Measurements from ENCODE around the gene ERICH4. TPM values are rescaled to one million over a fixed set of nuclear protein-coding genes. Genes with fewer than 3 reads are reported as not detected.
"Not testable (repeated sequence)": the region's sequence is repeated elsewhere in the genome, so short reads cannot be mapped to it uniquely, and the experiment has no call there.

The ERICH4 gene
- total RNA-seq, 2 donors from 2014 or later: not detected

DNA sequence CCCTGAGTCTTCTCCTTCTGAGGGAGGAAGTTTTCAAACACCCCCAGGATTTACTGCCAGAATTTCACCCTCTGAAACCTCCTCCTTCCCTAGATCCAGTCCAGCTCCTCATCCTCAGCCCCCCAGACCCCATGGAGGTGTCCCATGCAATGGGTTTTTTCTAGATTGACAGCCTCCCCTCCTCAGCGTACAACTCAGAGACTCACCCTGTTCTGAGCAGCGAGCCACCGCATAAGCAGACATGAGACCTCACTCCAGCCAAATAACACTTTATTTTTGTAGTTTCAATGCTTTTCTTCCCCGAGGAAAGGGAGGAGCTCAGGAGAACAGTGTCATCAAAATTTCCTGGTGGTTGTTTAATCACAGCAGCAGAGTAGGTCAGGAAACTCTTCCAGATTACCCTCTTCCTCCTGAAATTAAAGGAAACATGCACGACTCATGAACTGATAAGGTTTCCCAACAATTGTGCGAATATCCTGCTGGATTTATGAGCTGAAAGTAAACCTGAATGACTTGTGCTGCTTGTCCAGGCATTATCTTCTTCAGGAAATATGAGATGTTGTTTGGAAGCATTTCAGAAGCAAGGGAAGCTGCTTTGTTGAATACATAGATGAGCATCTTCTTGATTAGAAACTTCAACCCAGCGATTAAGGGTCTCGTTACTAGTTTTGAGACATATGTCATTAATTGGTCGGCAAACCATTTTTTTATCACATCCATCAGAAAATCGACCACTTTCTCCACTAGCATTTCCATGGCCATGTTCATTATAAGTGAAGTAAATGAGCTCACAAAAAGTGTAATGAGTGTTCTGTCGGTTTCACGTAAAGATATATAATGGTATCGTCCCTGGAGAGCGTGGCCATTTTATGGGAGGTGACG lies 36.2 kb downstream of the ERICH4 start:
- no peak for DNase-seq
- H3K27ac ChIP-seq: no peak overlapping the region
- H3K27me3 ChIP-seq: no peaks in the 10 kb centered on the region
- H3K9ac ChIP-seq (ENCODE audit: low read depth in 2 of 2, low read length in 2 of 2): no peak overlapping the region
- H3K4me3 ChIP-seq: no peak overlapping the region
- no peaks in the 10 kb centered on the region for H3K9me3 ChIP-seq
- intact Hi-C loops (cut with DNase I): no loop called here
- no peaks in the 10 kb centered on the region for H3K4me1 ChIP-seq
- TF ChIP-seq, protein P1, sequence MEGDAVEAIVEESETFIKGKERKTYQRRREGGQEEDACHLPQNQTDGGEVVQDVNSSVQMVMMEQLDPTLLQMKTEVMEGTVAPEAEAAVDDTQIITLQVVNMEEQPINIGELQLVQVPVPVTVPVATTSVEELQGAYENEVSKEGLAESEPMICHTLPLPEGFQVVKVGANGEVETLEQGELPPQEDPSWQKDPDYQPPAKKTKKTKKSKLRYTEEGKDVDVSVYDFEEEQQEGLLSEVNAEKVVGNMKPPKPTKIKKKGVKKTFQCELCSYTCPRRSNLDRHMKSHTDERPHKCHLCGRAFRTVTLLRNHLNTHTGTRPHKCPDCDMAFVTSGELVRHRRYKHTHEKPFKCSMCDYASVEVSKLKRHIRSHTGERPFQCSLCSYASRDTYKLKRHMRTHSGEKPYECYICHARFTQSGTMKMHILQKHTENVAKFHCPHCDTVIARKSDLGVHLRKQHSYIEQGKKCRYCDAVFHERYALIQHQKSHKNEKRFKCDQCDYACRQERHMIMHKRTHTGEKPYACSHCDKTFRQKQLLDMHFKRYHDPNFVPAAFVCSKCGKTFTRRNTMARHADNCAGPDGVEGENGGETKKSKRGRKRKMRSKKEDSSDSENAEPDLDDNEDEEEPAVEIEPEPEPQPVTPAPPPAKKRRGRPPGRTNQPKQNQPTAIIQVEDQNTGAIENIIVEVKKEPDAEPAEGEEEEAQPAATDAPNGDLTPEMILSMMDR (IDR thresholded peaks at IDR 0.05): no peak
- no peaks in the 10 kb centered on the region for H3K36me3 ChIP-seq

GRCh38 chr19:41479757-41480191 lies 36.8 kb downstream of the ERICH4 start:
- no peak for DNase-seq
- no peaks in the 10 kb centered on the region for H3K27me3 ChIP-seq
- TF ChIP-seq, protein P1 (IDR thresholded peaks at IDR 0.05): no peak
- no peaks in the 10 kb centered on the region for H3K4me1 ChIP-seq
- no peaks in the 10 kb centered on the region for H3K36me3 ChIP-seq
- no peak overlapping the region for H3K4me3 ChIP-seq
- H3K27ac ChIP-seq: no peak overlapping the region
- H3K9me3 ChIP-seq: no peaks in the 10 kb centered on the region
- no peak overlapping the region for H3K9ac ChIP-seq (ENCODE audit: low read depth in 2 of 2, low read length in 2 of 2)
- intact Hi-C loops (cut with DNase I): no loop called here

DNA sequence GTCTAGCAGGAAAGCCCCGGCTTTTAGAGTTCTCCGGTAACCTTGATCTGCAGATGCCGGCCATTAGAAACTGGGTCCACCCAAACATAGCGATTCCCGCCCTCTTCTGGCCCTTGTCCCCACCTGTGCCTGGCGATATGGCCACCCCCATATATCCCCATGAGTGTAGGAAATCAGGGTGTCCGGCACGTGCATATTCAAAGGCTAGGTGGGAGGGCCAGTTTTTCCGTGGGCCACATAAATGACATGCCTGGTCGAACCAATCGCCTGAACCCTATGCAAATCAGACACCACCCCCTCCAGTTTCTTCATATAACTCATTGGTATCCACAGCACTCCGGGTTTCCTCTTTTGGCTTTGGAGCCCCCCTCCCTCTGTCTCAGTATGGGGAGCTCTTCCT lies 37.4 kb downstream of the ERICH4 start:
- intact Hi-C loops (cut with DNase I): no loop called here
- Histone ChIP-seq H3K27ac (no peak overlapping the region), H3K36me3 (no peaks in the 10 kb centered on the region), H3K4me3 (no peak overlapping the region), H3K4me1 (no peaks in the 10 kb centered on the region), H3K9me3 (no peaks in the 10 kb centered on the region), H3K27me3 (no peaks in the 10 kb centered on the region), H3K9ac (ENCODE audit: low read depth in 2 of 2, low read length in 2 of 2) (no peak overlapping the region)
- TF ChIP-seq, protein P1 (IDR thresholded peaks at IDR 0.05): no peak
- no peak for DNase-seq

DNA sequence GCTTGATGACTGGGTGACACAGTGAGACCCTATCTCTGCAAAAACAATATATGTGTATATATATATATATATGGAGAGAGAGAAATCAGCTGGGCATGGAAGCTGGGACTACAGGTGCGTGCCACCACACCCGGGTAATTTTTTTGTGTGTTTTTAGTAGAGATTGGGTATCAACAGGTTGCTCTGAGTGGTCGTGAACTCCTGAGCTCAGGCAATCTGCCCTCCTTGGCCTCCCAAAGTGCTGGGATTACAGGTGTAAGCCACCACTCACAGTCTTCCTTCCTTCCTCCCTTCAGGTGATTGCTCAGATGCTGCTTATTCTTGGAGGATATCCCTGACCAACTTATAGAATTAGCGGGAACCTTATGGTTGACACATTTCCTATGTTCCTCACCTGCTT lies 41.9 kb downstream of the ERICH4 start:
- no peaks in the 10 kb centered on the region for H3K4me1 ChIP-seq
- intact Hi-C loops (cut with DNase I): no loop called here
- no peaks in the 10 kb centered on the region for H3K9me3 ChIP-seq
- H3K27ac ChIP-seq: no peak overlapping the region
- H3K36me3 ChIP-seq: no peaks in the 10 kb centered on the region
- no peak for DNase-seq
- no peak overlapping the region for H3K4me3 ChIP-seq
- no peak overlapping the region for H3K9ac ChIP-seq (ENCODE audit: low read depth in 2 of 2, low read length in 2 of 2)
- H3K27me3 ChIP-seq: no peaks in the 10 kb centered on the region
- TF ChIP-seq, protein P1 (IDR thresholded peaks at IDR 0.05): no peak

- H3K27ac ChIP-seq; H3K27me3 ChIP-seq; H3K9ac ChIP-seq (ENCODE audit: low read depth in 2 of 2, low read length in 2 of 2); H3K9me3 ChIP-seq; H3K4me1 ChIP-seq; H3K36me3 ChIP-seq; intact Hi-C loops (cut with DNase I); H3K4me3 ChIP-seq; DNase-seq: not testable (repeated sequence)
These were observed 44.0 kb downstream of the ERICH4 start for GRCh38 chr19:41486953-41487352.

- Histone ChIP-seq H3K4me3 (no peak overlapping the region), H3K27me3 (no peaks in the 10 kb centered on the region), H3K9me3 (no peaks in the 10 kb centered on the region), H3K36me3 (no peaks in the 10 kb centered on the region), H3K27ac (no peak overlapping the region), H3K4me1 (no peaks in the 10 kb centered on the region), H3K9ac (ENCODE audit: low read depth in 2 of 2, low read length in 2 of 2) (no peak overlapping the region)
- TF ChIP-seq, protein P1 (IDR thresholded peaks at IDR 0.05): no peak
- intact Hi-C loops (cut with DNase I): no loop called here
- no peak for DNase-seq
These were observed 49.9 kb downstream of the ERICH4 start for GRCh38 chr19:41492843-41493242.
